Lower leg skin (tissue), 3 donors: ENCODE measurements around the gene ZNF208.

Experiments
- POLR2A ChIP-seq, 2 donors: fragments of 450-650 bp; IDR thresholded peaks; one replicate each; pipeline ENCODE4 v1.6.1; 2016 to 2017; ENCODE audit warnings: antibody characterized with exemption in 2 of 2, mild to moderate bottlenecking in 1 of 2, moderate library complexity in 1 of 2
- TF ChIP-seq, protein P1 (sequence below), 3 donors: fragments of 450-650 bp; IDR thresholded peaks; one replicate each; pipeline ENCODE4 v1.5.1; 2016; ENCODE audit warnings: antibody characterized with exemption in 3 of 3, mild to moderate bottlenecking in 3 of 3, moderate library complexity in 2 of 3

DNA sequence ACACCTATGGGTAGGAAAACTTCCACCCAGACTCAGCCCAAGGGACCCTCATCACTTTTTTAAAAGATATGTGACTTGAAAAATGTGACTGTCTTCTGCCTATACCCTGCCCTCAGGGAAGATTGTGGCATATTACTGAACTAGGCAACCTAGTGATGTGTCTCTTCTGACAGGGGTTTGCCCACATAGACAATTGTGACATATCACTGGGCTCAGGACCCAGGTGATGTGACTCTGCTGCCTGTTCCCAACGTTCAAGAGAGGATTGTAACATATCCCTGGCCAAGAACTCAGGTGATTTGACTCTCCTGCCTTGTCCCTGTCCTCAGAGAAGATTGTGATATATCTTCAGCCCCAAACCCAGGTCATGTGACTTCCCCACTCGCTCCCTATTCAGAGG, 88.5 kb downstream of the ZNF208 start:
- TF ChIP-seq, protein P1, sequence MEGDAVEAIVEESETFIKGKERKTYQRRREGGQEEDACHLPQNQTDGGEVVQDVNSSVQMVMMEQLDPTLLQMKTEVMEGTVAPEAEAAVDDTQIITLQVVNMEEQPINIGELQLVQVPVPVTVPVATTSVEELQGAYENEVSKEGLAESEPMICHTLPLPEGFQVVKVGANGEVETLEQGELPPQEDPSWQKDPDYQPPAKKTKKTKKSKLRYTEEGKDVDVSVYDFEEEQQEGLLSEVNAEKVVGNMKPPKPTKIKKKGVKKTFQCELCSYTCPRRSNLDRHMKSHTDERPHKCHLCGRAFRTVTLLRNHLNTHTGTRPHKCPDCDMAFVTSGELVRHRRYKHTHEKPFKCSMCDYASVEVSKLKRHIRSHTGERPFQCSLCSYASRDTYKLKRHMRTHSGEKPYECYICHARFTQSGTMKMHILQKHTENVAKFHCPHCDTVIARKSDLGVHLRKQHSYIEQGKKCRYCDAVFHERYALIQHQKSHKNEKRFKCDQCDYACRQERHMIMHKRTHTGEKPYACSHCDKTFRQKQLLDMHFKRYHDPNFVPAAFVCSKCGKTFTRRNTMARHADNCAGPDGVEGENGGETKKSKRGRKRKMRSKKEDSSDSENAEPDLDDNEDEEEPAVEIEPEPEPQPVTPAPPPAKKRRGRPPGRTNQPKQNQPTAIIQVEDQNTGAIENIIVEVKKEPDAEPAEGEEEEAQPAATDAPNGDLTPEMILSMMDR (IDR thresholded peaks at IDR 0.05): no peak
- no peak for TF ChIP-seq POLR2A (IDR thresholded peaks at IDR 0.05)
